Measurements from ENCODE around the gene LRFN2.

DNA sequence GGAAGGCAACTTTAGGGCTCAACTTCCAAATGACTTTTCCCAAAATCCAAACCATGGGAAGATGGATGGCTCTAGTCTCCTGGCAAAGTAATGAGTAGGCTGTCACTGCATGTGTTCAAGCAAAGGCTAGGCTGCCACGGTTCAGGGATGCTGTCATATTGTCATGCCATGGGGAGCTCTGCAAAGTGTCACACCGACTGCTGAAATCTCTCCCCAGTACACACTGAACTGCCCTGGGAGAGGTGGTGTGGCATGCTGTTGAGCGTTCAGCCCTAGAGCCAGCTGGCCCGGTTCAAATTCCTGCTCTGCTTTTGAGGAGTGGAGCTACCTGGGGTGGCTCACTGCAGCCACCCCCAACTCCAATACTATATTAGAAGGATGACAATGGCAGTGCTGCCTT, 115.9 kb downstream of the LRFN2 start:
- TF ChIP-seq JUND (IDR thresholded peaks at IDR 0.05) (no peak), GATA2 (CRISPR knock-in tag; IDR thresholded peaks at IDR 0.05) (no peak), GABPA (IDR thresholded peaks at IDR 0.05; ENCODE audit: low read depth) (no peak), EP300 (IDR thresholded peaks at IDR 0.05; ENCODE audit: borderline replicate concordance in 1 of 2, low read depth in 1 of 2, low read length in 1 of 2) (no peak), CHD2 (IDR thresholded peaks at IDR 0.05; ENCODE audit: low read length, partially characterized antibody) (no peak), SMC3 (IDR thresholded peaks at IDR 0.05; ENCODE audit: low read depth, low read length) (no peak), POLR2AphosphoS5 (IDR thresholded peaks at IDR 0.05; ENCODE audit: low read depth, low read length) (no peak), RAD21 (IDR thresholded peaks at IDR 0.05; ENCODE audit: low read length) (no peak), SIN3A (IDR thresholded peaks at IDR 0.05; ENCODE audit: borderline replicate concordance, low read depth, low read length) (no peak), EZH2phosphoT487 (IDR thresholded peaks at IDR 0.05; ENCODE audit: borderline replicate concordance, low read depth) (no peak), NRF1 (IDR thresholded peaks at IDR 0.05; ENCODE audit: low read depth, low read length) (no peak)
- TF ChIP-seq, protein P1, sequence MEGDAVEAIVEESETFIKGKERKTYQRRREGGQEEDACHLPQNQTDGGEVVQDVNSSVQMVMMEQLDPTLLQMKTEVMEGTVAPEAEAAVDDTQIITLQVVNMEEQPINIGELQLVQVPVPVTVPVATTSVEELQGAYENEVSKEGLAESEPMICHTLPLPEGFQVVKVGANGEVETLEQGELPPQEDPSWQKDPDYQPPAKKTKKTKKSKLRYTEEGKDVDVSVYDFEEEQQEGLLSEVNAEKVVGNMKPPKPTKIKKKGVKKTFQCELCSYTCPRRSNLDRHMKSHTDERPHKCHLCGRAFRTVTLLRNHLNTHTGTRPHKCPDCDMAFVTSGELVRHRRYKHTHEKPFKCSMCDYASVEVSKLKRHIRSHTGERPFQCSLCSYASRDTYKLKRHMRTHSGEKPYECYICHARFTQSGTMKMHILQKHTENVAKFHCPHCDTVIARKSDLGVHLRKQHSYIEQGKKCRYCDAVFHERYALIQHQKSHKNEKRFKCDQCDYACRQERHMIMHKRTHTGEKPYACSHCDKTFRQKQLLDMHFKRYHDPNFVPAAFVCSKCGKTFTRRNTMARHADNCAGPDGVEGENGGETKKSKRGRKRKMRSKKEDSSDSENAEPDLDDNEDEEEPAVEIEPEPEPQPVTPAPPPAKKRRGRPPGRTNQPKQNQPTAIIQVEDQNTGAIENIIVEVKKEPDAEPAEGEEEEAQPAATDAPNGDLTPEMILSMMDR (IDR thresholded peaks at IDR 0.05) = no peak
- TF ChIP-seq, protein P2, sequence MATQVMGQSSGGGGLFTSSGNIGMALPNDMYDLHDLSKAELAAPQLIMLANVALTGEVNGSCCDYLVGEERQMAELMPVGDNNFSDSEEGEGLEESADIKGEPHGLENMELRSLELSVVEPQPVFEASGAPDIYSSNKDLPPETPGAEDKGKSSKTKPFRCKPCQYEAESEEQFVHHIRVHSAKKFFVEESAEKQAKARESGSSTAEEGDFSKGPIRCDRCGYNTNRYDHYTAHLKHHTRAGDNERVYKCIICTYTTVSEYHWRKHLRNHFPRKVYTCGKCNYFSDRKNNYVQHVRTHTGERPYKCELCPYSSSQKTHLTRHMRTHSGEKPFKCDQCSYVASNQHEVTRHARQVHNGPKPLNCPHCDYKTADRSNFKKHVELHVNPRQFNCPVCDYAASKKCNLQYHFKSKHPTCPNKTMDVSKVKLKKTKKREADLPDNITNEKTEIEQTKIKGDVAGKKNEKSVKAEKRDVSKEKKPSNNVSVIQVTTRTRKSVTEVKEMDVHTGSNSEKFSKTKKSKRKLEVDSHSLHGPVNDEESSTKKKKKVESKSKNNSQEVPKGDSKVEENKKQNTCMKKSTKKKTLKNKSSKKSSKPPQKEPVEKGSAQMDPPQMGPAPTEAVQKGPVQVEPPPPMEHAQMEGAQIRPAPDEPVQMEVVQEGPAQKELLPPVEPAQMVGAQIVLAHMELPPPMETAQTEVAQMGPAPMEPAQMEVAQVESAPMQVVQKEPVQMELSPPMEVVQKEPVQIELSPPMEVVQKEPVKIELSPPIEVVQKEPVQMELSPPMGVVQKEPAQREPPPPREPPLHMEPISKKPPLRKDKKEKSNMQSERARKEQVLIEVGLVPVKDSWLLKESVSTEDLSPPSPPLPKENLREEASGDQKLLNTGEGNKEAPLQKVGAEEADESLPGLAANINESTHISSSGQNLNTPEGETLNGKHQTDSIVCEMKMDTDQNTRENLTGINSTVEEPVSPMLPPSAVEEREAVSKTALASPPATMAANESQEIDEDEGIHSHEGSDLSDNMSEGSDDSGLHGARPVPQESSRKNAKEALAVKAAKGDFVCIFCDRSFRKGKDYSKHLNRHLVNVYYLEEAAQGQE (IDR thresholded peaks at IDR 0.05; ENCODE audit: low read depth, low read length) = no peak
- TF ChIP-seq, protein P3, sequence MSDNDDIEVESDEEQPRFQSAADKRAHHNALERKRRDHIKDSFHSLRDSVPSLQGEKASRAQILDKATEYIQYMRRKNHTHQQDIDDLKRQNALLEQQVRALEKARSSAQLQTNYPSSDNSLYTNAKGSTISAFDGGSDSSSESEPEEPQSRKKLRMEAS (IDR thresholded peaks at IDR 0.05; ENCODE audit: low read depth) = no peak
